ENCODE results near the gene TOM1. TPM values are rescaled to one million over a fixed set of nuclear protein-coding genes. Genes with fewer than 3 reads are reported as not detected.

The TOM1 gene
- total and polyA plus RNA-seq, 4 donors = 17.9 to 53.0 (median 50.5) TPM

GRCh38 chr22:35303029-35303624 is 3.4 kb downstream of the TOM1 start:
- Histone ChIP-seq H3K9me3 (ENCODE audit: control insufficient read depth in 4 of 4, low read length in 3 of 4) (no peaks in the 10 kb centered on the region), H3K36me3 (ENCODE audit: control insufficient read depth in 4 of 4, insufficient read depth in 3 of 4, low read depth in 1 of 4, low read length in 3 of 4) (no peaks in the 10 kb centered on the region), H3K27ac (ENCODE audit: low read depth in 1 of 2, low read length in 2 of 2) (no peak overlapping the region), H3K9ac (ENCODE audit: low read depth in 1 of 2, low read length in 2 of 2) (no peak overlapping the region), H3K4me1 (ENCODE audit: control insufficient read depth in 4 of 4, insufficient read depth in 4 of 4, low read length in 3 of 4) (peaks cover 0 to 36% (median 22%) of the 10 kb centered on the region in 4 donors), H3K4me3 (ENCODE audit: low read depth in 1 of 3, low read length in 3 of 3) (no peak overlapping the region), H3K27me3 (ENCODE audit: control insufficient read depth in 4 of 4, insufficient read depth in 4 of 4, low read length in 3 of 4) (no peaks in the 10 kb centered on the region)
- WGBS = 94% methylated on average over 5 of the region's 5 CpGs
- no peak for TF ChIP-seq TAF1 (conservative IDR thresholded peaks at IDR 0.05)
- no peak for TF ChIP-seq SP1 (IDR thresholded peaks at IDR 0.05)
- no peak for TF ChIP-seq ZBTB33 (IDR thresholded peaks at IDR 0.05)
- TF ChIP-seq HNF4G (IDR thresholded peaks at IDR 0.05) = no peak
- TF ChIP-seq REST (IDR thresholded peaks at IDR 0.05) = no peak
- TF ChIP-seq JUND (IDR thresholded peaks at IDR 0.05) = no peak
- no peak for TF ChIP-seq FOXA1 (IDR thresholded peaks at IDR 0.05)
- TF ChIP-seq GABPA (IDR thresholded peaks at IDR 0.05 in 1 of 2, conservative IDR thresholded peaks at IDR 0.05 in 1 of 2) = no peak
- TF ChIP-seq, protein P1, sequence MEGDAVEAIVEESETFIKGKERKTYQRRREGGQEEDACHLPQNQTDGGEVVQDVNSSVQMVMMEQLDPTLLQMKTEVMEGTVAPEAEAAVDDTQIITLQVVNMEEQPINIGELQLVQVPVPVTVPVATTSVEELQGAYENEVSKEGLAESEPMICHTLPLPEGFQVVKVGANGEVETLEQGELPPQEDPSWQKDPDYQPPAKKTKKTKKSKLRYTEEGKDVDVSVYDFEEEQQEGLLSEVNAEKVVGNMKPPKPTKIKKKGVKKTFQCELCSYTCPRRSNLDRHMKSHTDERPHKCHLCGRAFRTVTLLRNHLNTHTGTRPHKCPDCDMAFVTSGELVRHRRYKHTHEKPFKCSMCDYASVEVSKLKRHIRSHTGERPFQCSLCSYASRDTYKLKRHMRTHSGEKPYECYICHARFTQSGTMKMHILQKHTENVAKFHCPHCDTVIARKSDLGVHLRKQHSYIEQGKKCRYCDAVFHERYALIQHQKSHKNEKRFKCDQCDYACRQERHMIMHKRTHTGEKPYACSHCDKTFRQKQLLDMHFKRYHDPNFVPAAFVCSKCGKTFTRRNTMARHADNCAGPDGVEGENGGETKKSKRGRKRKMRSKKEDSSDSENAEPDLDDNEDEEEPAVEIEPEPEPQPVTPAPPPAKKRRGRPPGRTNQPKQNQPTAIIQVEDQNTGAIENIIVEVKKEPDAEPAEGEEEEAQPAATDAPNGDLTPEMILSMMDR (IDR thresholded peaks at IDR 0.05; ENCODE audit: low read depth, low read length, missing input control) = no peak
- TF ChIP-seq RAD21 (IDR thresholded peaks at IDR 0.05) = no peak
- no peak for TF ChIP-seq EGR1 (IDR thresholded peaks at IDR 0.05; ENCODE audit: low read depth in 2 of 2)
- no peak for TF ChIP-seq FOXA2 (IDR thresholded peaks at IDR 0.05)
- no peak for TF ChIP-seq MAX (IDR thresholded peaks at IDR 0.05)
- TF ChIP-seq RXRA (IDR thresholded peaks at IDR 0.05) = no peak
- TF ChIP-seq, protein P2, sequence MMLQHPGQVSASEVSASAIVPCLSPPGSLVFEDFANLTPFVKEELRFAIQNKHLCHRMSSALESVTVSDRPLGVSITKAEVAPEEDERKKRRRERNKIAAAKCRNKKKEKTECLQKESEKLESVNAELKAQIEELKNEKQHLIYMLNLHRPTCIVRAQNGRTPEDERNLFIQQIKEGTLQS (IDR thresholded peaks at IDR 0.05) = no peak
- TF ChIP-seq NR2F2 (IDR thresholded peaks at IDR 0.05) = no peak
- no peak for TF ChIP-seq YY1 (IDR thresholded peaks at IDR 0.05)
- no peak for TF ChIP-seq HNF4A (conservative IDR thresholded peaks at IDR 0.05)
- no peak for DNase-seq (ENCODE audit: low spot score)

Measured in liver (tissue), 9 donors.